BJ (cell line): ENCODE data around the gene RGS1. TPM values are rescaled to one million over a fixed set of nuclear protein-coding genes. Genes with fewer than 3 reads are reported as not detected.
A peak's percentile ranks its signal among the peaks of the same experiment; 100 is the strongest.

Experiments
- CTCF ChIA-PET: fragments of 350-600 bp; formaldehyde crosslinking; extraction: SDS; loops from one replicate; lab custom pipeline; 2021; ENCODE audit warnings: antibody characterized with exemption, inconsistent platforms; lab: Yijun Ruan, JAX
- POLR2A ChIA-PET: fragments of 300-600 bp; sonication (Branson Sonifier 250); formaldehyde crosslinking; extraction: SDS; loops from one replicate; lab custom pipeline; 2021; ENCODE audit warnings: antibody characterized with exemption; lab: Charles Lee
- DNase-seq: peaks from one replicate; pipeline ENCODE4 v3.0.0-alpha.2; 2011; ENCODE audit warnings: low read depth
- H3K27me3 ChIP-seq: 2 replicates; pipeline ENCODE4 v1.6.0; 2011; ENCODE audit warnings: low read length; ENCODE audit not compliant: control insufficient read depth, insufficient read depth
- H3K36me3 ChIP-seq: 2 replicates; pipeline ENCODE4 v1.5.1; 2011; ENCODE audit warnings: low read length; ENCODE audit not compliant: control insufficient read depth, insufficient read depth
- H3K4me3 ChIP-seq: 2 replicates; pipeline ENCODE4 v1.5.1; 2011; ENCODE audit warnings: low read depth, mild to moderate bottlenecking, control low read depth, low read length
- CTCF ChIP-seq: IDR thresholded peaks from 2 replicates; pipeline ENCODE4 v1.5.1; 2011; ENCODE audit warnings: low read depth, mild to moderate bottlenecking, control low read depth, inconsistent platforms, low read length, moderate library complexity; ENCODE audit not compliant: insufficient read depth
- polyA plus RNA-seq: library from polyadenylated mRNA; depleted of rRNA; stranded (reverse); fragments of >200 nt; gene quantifications from 2 replicates; pipeline ENCODE4 v1.2.3, GENCODE V29; 2011

The RGS1 gene
- polyA plus RNA-seq, 1 experiment, result not detected

- no peak for TF ChIP-seq CTCF
- no peak overlapping the region for H3K4me3 ChIP-seq
- no peaks in the 10 kb centered on the region for H3K36me3 ChIP-seq
- CTCF ChIA-PET, result interaction anchor here (0.5 to 0.7 kb wide), 2 partner anchors 30 to 63 kb away, joined by 3 read pairs; no protein-coding TSS in a partner anchor
- no peaks in the 10 kb centered on the region for H3K27me3 ChIP-seq
- POLR2A ChIA-PET, result no interaction called here
- DNase-seq, result no peak
These were observed 20.2 kb upstream of the RGS1 start for GRCh38 chr1:192555399-192555798.

GRCh38 chr1:192557841-192558595 lies 17.6 kb upstream of the RGS1 start:
- Histone ChIP-seq H3K27me3 (no peaks in the 10 kb centered on the region), H3K4me3 (no peak overlapping the region), H3K36me3 (no peaks in the 10 kb centered on the region)
- POLR2A ChIA-PET, result no interaction called here
- no peak for DNase-seq
- CTCF ChIA-PET, result interaction anchor here (1.0 to 1.1 kb wide), 2 partner anchors 11 to 53 kb away, joined by 3 to 6 read pairs; no protein-coding TSS in a partner anchor
- no peak for TF ChIP-seq CTCF

GRCh38 chr1:192559115-192560006 lies 16.2 kb upstream of the RGS1 start:
- H3K4me3 ChIP-seq, result no peak overlapping the region
- DNase-seq, result peak; percentile 93
- H3K36me3 ChIP-seq, result no peaks in the 10 kb centered on the region
- CTCF ChIA-PET, result interaction anchor here (0.8 to 1.0 kb wide), 2 partner anchors 51 to 82 kb away, joined by 3 read pairs; no protein-coding TSS in a partner anchor
- no peak for TF ChIP-seq CTCF
- H3K27me3 ChIP-seq, result no peaks in the 10 kb centered on the region
- POLR2A ChIA-PET, result interaction anchor here (0.6 kb wide), 1 partner anchor 251 kb away, joined by 6 read pairs; no protein-coding TSS in a partner anchor

- ChIA-PET CTCF (interaction anchor here (0.7 kb wide), 1 partner anchor 9 kb away, joined by 3 read pairs; no protein-coding TSS in a partner anchor), POLR2A (no interaction called here)
- TF ChIP-seq CTCF, result no peak
- Histone ChIP-seq H3K4me3 (no peak overlapping the region), H3K27me3 (no peaks in the 10 kb centered on the region), H3K36me3 (no peaks in the 10 kb centered on the region)
- no peak for DNase-seq
These were observed 14.3 kb upstream of the RGS1 start for GRCh38 chr1:192561301-192561700.

GRCh38 chr1:192563129-192563528 lies 12.4 kb upstream of the RGS1 start:
- no peak overlapping the region for H3K4me3 ChIP-seq
- ChIA-PET POLR2A (no interaction called here), CTCF (no interaction called here)
- TF ChIP-seq CTCF, result no peak
- no peaks in the 10 kb centered on the region for H3K36me3 ChIP-seq
- no peak for DNase-seq
- H3K27me3 ChIP-seq, result no peaks in the 10 kb centered on the region
